ENCODE data around the gene RNF144B.

GRCh38 chr6:18507018-18507415, 119.9 kb downstream of the RNF144B start:
- TF ChIP-seq CTCF (IDR thresholded peaks at IDR 0.05; ENCODE audit: low read depth, low read length, poor library complexity, severe bottlenecking), result no peak
- TF ChIP-seq EZH2phosphoT487 (IDR thresholded peaks at IDR 0.05; ENCODE audit: borderline replicate concordance, low read length), result no peak
